ENCODE data around the gene PIP5KL1.

The PIP5KL1 gene

GRCh38 chr9:127912882-127913281 is 17.7 kb downstream of the PIP5KL1 start:
- peak in 2 of 3 experiments; percentile 33 to 51 for DNase-seq

- no peak for DNase-seq
Measured at GRCh38 chr9:127912296-127912695, 18.3 kb downstream of the PIP5KL1 start.

- peak in 1 of 3 experiments; percentile 30 for DNase-seq
Measured at GRCh38 chr9:127910613-127911205, 19.9 kb downstream of the PIP5KL1 start.

GRCh38 chr9:127909839-127910273 is 20.7 kb downstream of the PIP5KL1 start:
- DNase-seq = no peak

GRCh38 chr9:127908660-127908926 is 22.0 kb downstream of the PIP5KL1 start:
- no peak for DNase-seq

- no peak for DNase-seq
Measured at GRCh38 chr9:127907867-127908659, 22.5 kb downstream of the PIP5KL1 start.

- no peak for DNase-seq
Measured at GRCh38 chr9:127905788-127906191, 24.8 kb downstream of the PIP5KL1 start.

GRCh38 chr9:127905004-127905728 is 25.4 kb downstream of the PIP5KL1 start:
- DNase-seq = no peak

GRCh38 chr9:127904561-127905003 is 26.0 kb downstream of the PIP5KL1 start:
- DNase-seq = no peak

- no peak for DNase-seq
Measured at GRCh38 chr9:127903557-127904475, 26.8 kb downstream of the PIP5KL1 start.

GRCh38 chr9:127899128-127899943 is 31.2 kb downstream of the PIP5KL1 start, which contains the start of gene ST6GALNAC6:
Gene ST6GALNAC6 (minus strand): TSS chr9:127899603. CDS start chr9:127897981, 1,622 bp downstream.
- DNase-seq = peak; percentile 63 to 84 (median 75)

- peak in 1 of 3 experiments; percentile 48 for DNase-seq
Measured at GRCh38 chr9:127898433-127899127, 32.0 kb downstream of the PIP5KL1 start.

GRCh38 chr9:127897193-127897692 is 33.3 kb downstream of the PIP5KL1 start:
- no peak for DNase-seq

- no peak for DNase-seq
Measured at GRCh38 chr9:127896395-127897192, 34.0 kb downstream of the PIP5KL1 start.

- DNase-seq = no peak
Measured at GRCh38 chr9:127895811-127896210, 34.8 kb downstream of the PIP5KL1 start.

- DNase-seq = no peak
Measured at GRCh38 chr9:127893392-127893791, 37.2 kb downstream of the PIP5KL1 start.

- no peak for DNase-seq
Measured at GRCh38 chr9:127892831-127893230, 37.7 kb downstream of the PIP5KL1 start.

- no peak for DNase-seq
Measured at GRCh38 chr9:127890053-127890452, 40.5 kb downstream of the PIP5KL1 start.

- no peak for DNase-seq
Measured at GRCh38 chr9:127887792-127888191, 42.8 kb downstream of the PIP5KL1 start.

- no peak for DNase-seq
Measured at GRCh38 chr9:127886401-127886972, 44.1 kb downstream of the PIP5KL1 start.

Data from NCI-H1417 (cell line).